ENCODE data around the gene UST.
"Not testable (repeated sequence)": the region's sequence is repeated elsewhere in the genome, so short reads cannot be mapped to it uniquely, and the experiment has no call there.

Gene UST

GRCh38 chr6:148866657-148867268 lies 119.9 kb downstream of the UST start:
- DNase-seq (ENCODE audit: low spot score) (no peak), FAIRE-seq (no peak)

- FAIRE-seq (no peak), DNase-seq (ENCODE audit: low spot score) (peak; percentile 30)
Measured at GRCh38 chr6:148867862-148868261, 121.0 kb downstream of the UST start.

DNA sequence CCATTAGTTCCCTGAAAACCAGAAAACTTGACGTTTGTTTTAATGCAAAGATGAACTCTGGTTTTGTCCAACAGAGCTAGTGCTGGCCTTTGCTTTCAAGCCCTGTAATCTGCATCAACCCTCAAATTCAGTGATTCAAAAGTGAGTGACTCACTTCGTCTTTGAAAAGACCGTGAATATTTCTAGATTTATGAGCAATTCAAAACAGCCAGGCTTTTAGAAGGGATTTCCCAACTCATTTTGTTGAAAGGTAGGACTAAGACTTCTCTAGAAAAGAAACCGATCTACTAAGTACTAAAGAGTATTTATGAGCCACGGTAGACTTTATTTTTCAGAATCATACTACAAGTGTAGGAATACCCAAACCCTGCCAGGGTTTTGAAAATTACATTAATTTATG lies 121.5 kb downstream of the UST start:
- peak; percentile 50 for DNase-seq (ENCODE audit: low spot score)

DNA sequence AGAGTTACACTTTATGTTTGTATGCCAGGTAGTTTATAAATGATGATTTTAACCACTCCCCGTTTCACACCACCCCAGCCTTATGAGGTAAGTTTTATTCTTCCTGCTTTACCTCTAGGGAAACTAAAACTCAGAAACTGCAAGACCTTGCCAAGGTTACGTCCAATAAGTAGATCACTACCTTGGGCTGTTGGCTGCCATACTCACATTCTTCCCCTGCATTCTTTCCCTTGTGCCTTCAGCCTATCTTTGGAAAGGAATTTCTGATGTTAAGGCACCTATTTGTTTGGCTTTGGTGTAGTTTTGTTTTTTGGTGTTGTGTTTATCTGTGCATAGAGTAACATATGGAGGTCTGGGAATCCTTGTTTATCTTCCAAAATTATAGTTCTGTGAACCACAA lies 122.1 kb downstream of the UST start:
- DNase-seq (ENCODE audit: low spot score): no peak
- no peak for FAIRE-seq

More for the DNA sequence above, 121.5 kb downstream of the UST start:
- peak; percentile 61 for FAIRE-seq

- peak; percentile 91 for FAIRE-seq
- DNase-seq (ENCODE audit: low spot score): peak; percentile 82
Measured at GRCh38 chr6:148869585-148869984, 122.8 kb downstream of the UST start.

GRCh38 chr6:148873154-148873553 lies 126.3 kb downstream of the UST start:
- no peak for FAIRE-seq

GRCh38 chr6:148873868-148874267 lies 127.0 kb downstream of the UST start:
- no peak for FAIRE-seq
- DNase-seq (ENCODE audit: low spot score): no peak

More at GRCh38 chr6:148873154-148873553, 126.3 kb downstream of the UST start:
- no peak for DNase-seq (ENCODE audit: low spot score)

- no peak for FAIRE-seq
- no peak for DNase-seq (ENCODE audit: low spot score)
Measured at GRCh38 chr6:148874698-148875293, 128.0 kb downstream of the UST start.

GRCh38 chr6:148878683-148879082 lies 131.9 kb downstream of the UST start:
- FAIRE-seq (no peak), DNase-seq (ENCODE audit: low spot score) (no peak)

DNA sequence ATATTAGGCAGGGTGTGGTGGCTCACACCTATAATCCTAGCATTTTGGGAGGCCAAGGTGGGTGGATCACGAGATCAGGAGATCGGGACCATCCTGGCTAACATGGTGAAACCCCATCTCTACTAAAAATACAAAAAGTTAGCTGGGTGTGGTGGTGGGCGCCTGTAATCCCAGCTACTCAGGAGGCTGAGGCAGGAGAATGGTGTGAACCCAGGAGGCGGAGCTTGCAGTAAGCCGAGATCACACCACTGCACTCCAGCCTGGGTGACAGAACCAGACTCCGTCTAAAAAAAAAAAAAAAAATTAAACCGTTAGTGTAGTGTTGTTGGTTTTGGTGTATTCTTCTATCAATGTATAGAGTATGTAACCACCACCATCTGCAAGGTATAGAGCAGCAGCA lies 133.9 kb downstream of the UST start:
- FAIRE-seq; DNase-seq (ENCODE audit: low spot score): not testable (repeated sequence)

DNA sequence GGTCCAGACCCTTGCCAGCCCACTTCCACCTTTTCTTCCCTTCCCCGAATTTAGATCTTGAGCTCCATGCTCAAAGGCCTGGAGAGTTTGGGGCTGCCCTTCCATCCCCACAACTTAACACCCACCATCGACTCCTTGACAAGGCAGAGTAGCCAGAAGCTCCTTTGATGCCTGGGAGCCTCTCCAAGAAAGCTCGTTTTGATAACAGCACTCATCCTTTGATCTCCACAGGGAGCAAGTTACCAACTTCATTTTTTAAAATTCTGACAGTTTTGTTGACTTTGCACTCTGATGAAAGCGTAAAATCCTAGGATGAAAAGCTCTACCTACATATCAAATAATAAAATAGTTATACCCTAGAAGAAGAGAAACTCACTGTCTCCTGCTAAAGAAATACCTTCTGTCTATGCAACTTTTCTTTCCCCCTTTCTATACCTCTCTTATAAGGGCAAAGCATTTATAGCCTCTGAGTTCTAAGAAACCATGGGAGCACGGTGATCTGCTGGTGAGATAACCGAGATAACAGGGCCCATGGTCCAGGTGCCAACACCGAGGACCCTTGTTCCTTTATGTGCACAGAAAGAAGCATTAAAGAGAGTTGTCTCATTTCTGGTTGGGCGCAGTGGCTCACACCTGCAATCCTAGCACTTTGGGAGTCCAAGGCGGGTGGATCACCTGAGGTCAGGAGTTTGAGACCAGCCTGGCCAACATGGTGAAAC lies 134.9 kb downstream of the UST start:
- DNase-seq (ENCODE audit: low spot score): no peak
- no peak for FAIRE-seq

DNA sequence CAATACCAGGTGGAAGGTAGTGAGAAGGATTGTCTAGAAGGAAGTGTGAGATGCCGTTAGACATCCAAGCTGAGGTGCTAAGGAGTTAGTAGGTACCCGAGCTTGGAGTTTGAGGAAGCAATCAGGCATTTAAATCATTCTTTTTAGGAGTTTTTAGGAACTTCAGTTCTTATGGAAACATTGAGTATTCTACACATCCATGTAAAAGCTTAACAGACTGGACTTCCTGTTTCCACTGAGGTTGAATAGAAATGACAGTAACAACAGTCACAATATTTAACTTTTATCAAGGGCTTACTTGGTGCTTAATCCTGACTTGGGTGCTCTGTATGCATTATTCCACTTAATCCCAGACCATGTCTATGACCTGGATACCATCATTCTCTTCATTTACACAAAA lies 136.4 kb downstream of the UST start:
- FAIRE-seq: no peak

GRCh38 chr6:148884461-148884860 lies 137.6 kb downstream of the UST start:
- DNase-seq (ENCODE audit: low spot score): no peak
- no peak for FAIRE-seq

More for the DNA sequence above, 136.4 kb downstream of the UST start:
- no peak for DNase-seq (ENCODE audit: low spot score)

- no peak for FAIRE-seq
- DNase-seq (ENCODE audit: low spot score): no peak
Measured at GRCh38 chr6:148885136-148885865, 138.5 kb downstream of the UST start.

DNA sequence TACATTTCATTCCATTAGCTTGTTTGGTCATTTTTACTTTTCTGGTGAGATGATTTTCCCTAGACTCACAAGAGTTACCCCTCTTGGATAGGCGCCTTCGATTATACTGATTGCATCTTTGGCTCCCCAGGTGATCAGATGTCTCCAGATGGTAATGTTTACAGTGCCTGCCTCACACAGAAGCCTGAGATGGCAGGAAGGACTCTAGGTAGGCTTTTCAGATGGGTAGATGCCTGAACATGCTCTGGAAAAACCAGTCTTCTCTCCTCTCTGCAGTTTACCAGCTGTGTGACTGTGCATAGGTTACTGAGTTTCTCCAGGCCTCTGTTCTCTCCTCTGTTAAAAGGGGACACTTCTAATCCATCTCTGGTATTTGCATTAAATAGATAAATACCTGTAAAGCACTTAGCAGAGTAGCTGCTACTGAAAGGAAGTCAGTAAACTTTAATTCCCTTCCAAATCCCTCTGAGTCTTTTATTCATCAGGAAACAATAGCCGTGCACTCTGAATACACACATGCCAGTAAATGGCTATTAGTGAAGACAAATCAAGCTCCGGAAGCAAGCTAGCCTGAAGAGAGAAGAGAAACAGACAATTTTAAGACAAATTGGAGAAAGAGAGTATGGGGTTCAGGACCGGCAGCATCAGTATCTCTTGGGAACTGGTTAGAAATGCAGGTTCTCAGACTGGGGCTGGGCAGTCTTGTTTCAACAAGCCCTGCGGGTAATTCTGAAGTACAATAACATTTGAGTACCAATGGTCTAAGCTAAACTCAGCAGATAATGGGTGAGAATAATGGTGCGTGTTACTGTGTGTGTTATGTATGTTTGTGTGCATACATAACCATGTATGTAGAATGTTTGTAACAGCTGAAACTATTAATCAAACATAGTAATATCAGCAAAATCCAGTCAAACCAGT lies 139.4 kb downstream of the UST start:
- FAIRE-seq: no peak

DNA sequence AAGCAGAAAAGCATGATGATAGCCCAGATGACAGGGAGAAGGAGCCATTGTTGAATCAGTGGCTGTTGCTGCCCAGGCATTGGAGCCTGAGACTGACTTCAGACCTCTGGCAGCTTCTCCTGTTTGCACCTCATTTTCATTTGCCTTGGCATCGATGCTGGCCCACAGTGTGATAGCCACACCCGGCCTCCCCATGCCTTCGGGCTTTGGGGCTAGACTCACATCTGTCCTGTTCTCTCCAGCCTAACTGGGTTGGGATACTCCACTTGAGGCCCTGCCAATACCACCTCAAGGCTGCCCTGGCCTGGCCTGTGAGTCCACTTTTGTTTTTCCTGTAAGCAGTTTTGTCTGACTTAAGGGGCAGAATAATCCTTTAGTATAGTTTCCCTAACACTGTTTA lies 140.4 kb downstream of the UST start:
- FAIRE-seq: no peak
- DNase-seq (ENCODE audit: low spot score): no peak

More for the DNA sequence above, 139.4 kb downstream of the UST start:
- no peak for DNase-seq (ENCODE audit: low spot score)

DNA sequence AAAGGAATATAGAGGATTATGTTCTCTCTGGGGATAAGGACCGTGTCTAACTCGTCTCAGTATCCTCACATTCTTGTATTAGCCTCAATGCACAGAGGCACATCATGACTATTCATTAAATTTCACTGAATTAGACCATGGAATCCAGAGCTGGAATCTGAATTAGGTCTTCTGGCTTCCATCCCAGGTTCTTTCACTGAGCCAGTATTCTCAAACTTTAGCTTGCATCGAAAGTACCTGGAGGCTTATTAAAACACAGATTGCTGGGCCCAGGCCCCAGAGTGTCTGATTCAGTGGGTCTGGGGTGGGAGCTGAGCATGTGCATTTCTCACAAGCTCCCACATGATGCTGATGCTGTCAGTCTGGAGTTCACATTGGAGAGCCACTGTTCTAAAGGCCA lies 142.0 kb downstream of the UST start:
- FAIRE-seq (no peak), DNase-seq (ENCODE audit: low spot score) (no peak)

DNA sequence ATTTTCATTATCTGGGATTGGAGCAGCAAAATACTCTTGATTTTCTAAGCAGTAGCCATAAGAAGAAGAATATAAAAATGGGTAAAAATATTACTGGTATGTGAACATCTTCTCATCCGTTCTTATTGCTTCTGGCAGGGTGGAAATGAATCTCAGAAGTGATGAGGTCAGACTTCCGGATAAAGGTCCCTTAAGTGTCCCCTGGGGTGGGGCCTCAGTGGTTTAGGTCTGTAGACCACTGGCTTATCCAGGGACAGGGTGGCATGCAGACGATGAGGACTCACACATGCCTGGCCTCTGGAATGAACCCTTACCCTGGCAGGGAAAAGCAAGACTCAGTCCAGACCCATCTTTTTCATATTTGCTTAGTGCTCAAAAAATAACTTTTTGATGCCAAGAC lies 143.3 kb downstream of the UST start:
- no peak for FAIRE-seq

GRCh38 chr6:148890652-148891404 lies 144.0 kb downstream of the UST start:
- DNase-seq (ENCODE audit: low spot score): no peak
- no peak for FAIRE-seq

More for the DNA sequence above, 143.3 kb downstream of the UST start:
- no peak for DNase-seq (ENCODE audit: low spot score)

DNA sequence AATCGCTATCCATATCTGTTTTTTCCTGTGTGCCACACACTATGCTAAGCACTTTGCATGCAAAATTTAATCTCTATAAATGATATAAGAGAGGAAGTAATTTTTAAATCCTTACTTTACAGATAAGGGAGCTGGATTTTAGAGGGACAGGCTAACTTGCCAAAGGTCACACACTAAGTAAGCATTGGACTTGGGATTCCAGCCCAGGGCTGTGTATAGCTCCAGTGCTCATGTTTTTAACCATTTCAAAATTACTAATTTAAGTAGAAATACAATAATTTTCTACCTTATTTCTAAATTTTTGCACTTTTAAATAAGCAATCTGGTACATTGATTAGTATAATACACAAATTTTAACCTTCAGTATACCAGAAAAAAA lies 144.6 kb downstream of the UST start:
- FAIRE-seq (no peak), DNase-seq (ENCODE audit: low spot score) (no peak)

All from RCC 7860 (cell line).